H1 (cell line): ENCODE results near the gene DRGX. TPM values are rescaled to one million over a fixed set of nuclear protein-coding genes. Genes with fewer than 3 reads are reported as not detected.

Source experiments
- CTCF ChIA-PET: fragments of 300-600 bp; sonication (Branson Sonifier 250); formaldehyde crosslinking; loops from one replicate; lab custom pipeline; 2021; ENCODE audit not compliant: partially characterized antibody; lab: Charles Lee
- POLR2A ChIA-PET: fragments of 300-600 bp; sonication (Branson Sonifier 250); formaldehyde crosslinking; loops from one replicate; lab custom pipeline; 2021; ENCODE audit warnings: inconsistent platforms; ENCODE audit not compliant: partially characterized antibody; lab: Charles Lee
- DNase-seq, 2 experiments: peaks; one replicate each; pipeline versions ENCODE4 v3.0.0 to v3.0.0-alpha.2; 2010 to 2022; ENCODE audit warnings: low spot score in 2 of 2, low read depth in 1 of 2, mixed read lengths in 1 of 2
- FAIRE-seq: peaks from 2 replicates; lab custom pipeline; 2011; peaks lifted over from hg19 to GRCh38; lab: Jason Lieb, UNC
- H2AFZ ChIP-seq: 2 replicates; pipeline ENCODE4 v1.8.1; 2012; ENCODE audit warnings: low read length, inconsistent platforms
- H2AK5ac ChIP-seq: 2 replicates; pipeline ENCODE4 v1.6.1; 2013; ENCODE audit warnings: low read depth, low read length
- H2BK120ac ChIP-seq: replicated peaks from 2 replicates; pipeline ENCODE3; 2013; ENCODE audit warnings: low read depth, low read length, inconsistent platforms
- H2BK12ac ChIP-seq: 2 replicates; pipeline ENCODE4 v1.6.1; 2013; ENCODE audit warnings: low read depth, low read length
- H2BK15ac ChIP-seq: 2 replicates; pipeline ENCODE4 v1.6.1; 2013; ENCODE audit warnings: low read length
- H2BK20ac ChIP-seq: 2 replicates; pipeline ENCODE4 v1.6.1; 2013; ENCODE audit warnings: low read length
- H2BK5ac ChIP-seq: 2 replicates; pipeline ENCODE4 v1.6.1; 2013; ENCODE audit warnings: low read depth, low read length
- H3K14ac ChIP-seq: 2 replicates; pipeline ENCODE4 v1.6.1; 2013; ENCODE audit warnings: inconsistent platforms; ENCODE audit not compliant: insufficient read length
- H3K18ac ChIP-seq: 2 replicates; pipeline ENCODE4 v1.6.1; 2013; ENCODE audit warnings: low read length; ENCODE audit errors: extremely low read depth
- H3K23ac ChIP-seq: 2 replicates; pipeline ENCODE4 v1.6.1; 2013; ENCODE audit warnings: inconsistent platforms; ENCODE audit not compliant: insufficient read length
- H3K23me2 ChIP-seq: 2 replicates; pipeline ENCODE4 v1.6.1; 2013; ENCODE audit warnings: low read depth, low read length
- H3K27ac ChIP-seq: 2 replicates; pipeline ENCODE4 v1.6.1; 2011; ENCODE audit warnings: low read depth, low read length, inconsistent platforms
- H3K27me3 ChIP-seq, 4 experiments: replicated peaks in 1 of 4; 1 replicate in 1 of 4; 2 replicates in 3 of 4; pipeline versions ENCODE4 v1.6.1 to v1.8.1; 2011 to 2013; ENCODE audit warnings: low read length in 3 of 4, mild to moderate bottlenecking in 3 of 4, inconsistent platforms in 2 of 4, mixed read lengths in 2 of 4, moderate library complexity in 1 of 4; ENCODE audit not compliant: control insufficient read depth in 3 of 4, insufficient read depth in 3 of 4; ENCODE audit errors: extremely low read depth in 1 of 4
- H3K36me3 ChIP-seq, 4 experiments: 2 replicates each; pipeline versions ENCODE4 v1.6.1 to v1.8.1; 2011 to 2013; ENCODE audit warnings: mild to moderate bottlenecking in 4 of 4, low read length in 3 of 4, moderate library complexity in 2 of 4, control low read depth in 1 of 4, inconsistent platforms in 1 of 4; ENCODE audit not compliant: insufficient read depth in 4 of 4, control insufficient read depth in 2 of 4
- H3K4ac ChIP-seq: replicated peaks from 2 replicates; pipeline ENCODE3; 2013; ENCODE audit warnings: low read length, low read depth, mixed read lengths, inconsistent platforms; ENCODE audit not compliant: insufficient read length
- H3K4me1 ChIP-seq, 4 experiments: replicated peaks in 1 of 4; 1 replicate in 1 of 4; 2 replicates in 3 of 4; pipeline versions ENCODE4 v1.6.1 to v1.8.1; 2011 to 2013; ENCODE audit warnings: low read length in 3 of 4, inconsistent platforms in 2 of 4, mixed read lengths in 1 of 4; ENCODE audit not compliant: insufficient read depth in 4 of 4, control insufficient read depth in 3 of 4
- H3K4me2 ChIP-seq, 2 experiments: 2 replicates each; pipeline versions ENCODE4 v1.6.1 to v1.8.1; 2011 to 2013; ENCODE audit warnings: low read depth in 2 of 2, low read length in 2 of 2, control low read depth in 1 of 2, inconsistent platforms in 1 of 2, mild to moderate bottlenecking in 1 of 2; ENCODE audit not compliant: insufficient read depth in 1 of 2
- H3K4me3 ChIP-seq, 4 experiments: fragments of 200-600, 300-600 bp in 1 of 4; sonication (generic), shearing (Covaris generic), sonication (Bioruptor Twin) in 1 of 4; 2 replicates each; pipeline versions ENCODE4 v1.5.1 to v1.8.1; 2011 to 2016; ENCODE audit warnings: low read length in 4 of 4, low read depth in 3 of 4, control low read depth in 2 of 4, inconsistent platforms in 2 of 4, mild to moderate bottlenecking in 2 of 4, mixed read lengths in 1 of 4, moderate library complexity in 1 of 4; ENCODE audit not compliant: insufficient read depth in 2 of 4; ENCODE audit errors: extremely low read depth in 1 of 4
- H3K56ac ChIP-seq: replicated peaks from 2 replicates; pipeline ENCODE3; 2013; ENCODE audit warnings: low read depth, mild to moderate bottlenecking, mixed read lengths, low read length, inconsistent platforms; ENCODE audit not compliant: insufficient read length
- H3K79me1 ChIP-seq: 2 replicates; pipeline ENCODE4 v1.6.1; 2013; ENCODE audit warnings: low read depth, low read length, control low read depth
- H3K79me2 ChIP-seq, 2 experiments: 2 replicates each; pipeline versions ENCODE4 v1.6.1 to v1.8.1; 2012 to 2013; ENCODE audit warnings: low read length in 2 of 2, mild to moderate bottlenecking in 2 of 2, inconsistent platforms in 1 of 2; ENCODE audit not compliant: insufficient read depth in 2 of 2, control insufficient read depth in 1 of 2
- H3K9ac ChIP-seq, 4 experiments: replicated peaks in 1 of 4; 1 replicate in 1 of 4; 2 replicates in 3 of 4; pipeline versions ENCODE4 v1.6.1 to v1.8.1; 2011 to 2013; ENCODE audit warnings: low read depth in 3 of 4, low read length in 3 of 4, control low read depth in 2 of 4, mild to moderate bottlenecking in 2 of 4, moderate library complexity in 2 of 4, inconsistent platforms in 1 of 4; ENCODE audit errors: extremely low read depth in 1 of 4
- H3K9me3 ChIP-seq, 2 experiments: 2 replicates each; pipeline versions ENCODE4 v1.6.1 to v1.8.1; 2012 to 2013; ENCODE audit warnings: mild to moderate bottlenecking in 2 of 2, moderate library complexity in 2 of 2, control low read depth in 1 of 2, inconsistent platforms in 1 of 2, low read depth in 1 of 2, low read length in 1 of 2, mixed read lengths in 1 of 2; ENCODE audit not compliant: insufficient read depth in 2 of 2
- H4K20me1 ChIP-seq, 2 experiments: replicated peaks in 1 of 2; 2 replicates each; pipeline versions ENCODE3 to v1.8.1; 2011 to 2013; ENCODE audit warnings: inconsistent platforms in 2 of 2, low read length in 2 of 2, mild to moderate bottlenecking in 1 of 2; ENCODE audit not compliant: insufficient read depth in 2 of 2, control insufficient read depth in 1 of 2
- H4K5ac ChIP-seq: 2 replicates; pipeline ENCODE4 v1.6.1; 2013; ENCODE audit warnings: low read length, low read depth, mixed read lengths, inconsistent platforms; ENCODE audit not compliant: insufficient read length
- H4K8ac ChIP-seq: 2 replicates; pipeline ENCODE4 v1.8.0; 2013; ENCODE audit warnings: mild to moderate bottlenecking, moderate library complexity, low read length, inconsistent platforms; ENCODE audit not compliant: insufficient read depth; ENCODE audit errors: extremely low read depth
- H4K91ac ChIP-seq: replicated peaks from 2 replicates; pipeline ENCODE3; 2013; ENCODE audit warnings: low read length, mixed read lengths, inconsistent platforms; ENCODE audit not compliant: insufficient read length
- ASH2L ChIP-seq: fragments of 200-600, 300-600 bp; sonication (generic); IDR thresholded peaks from one replicate; pipeline ENCODE4 v1.7.1; 2017; ENCODE audit warnings: low read length
- CBX5 ChIP-seq: fragments of 300-800, 300-1000 bp; sonication (generic); IDR thresholded peaks from 2 replicates; pipeline ENCODE4 v1.7.1; 2016; ENCODE audit warnings: antibody characterized with exemption, low read length, low read depth
- HDAC2 ChIP-seq, 2 experiments: fragments of 300-600 bp in 1 of 2; sonication (generic) in 1 of 2; IDR thresholded peaks; 2 replicates each; pipeline ENCODE4 v1.6.1; 2011 to 2012; ENCODE audit warnings: low read depth in 2 of 2, low read length in 2 of 2, mild to moderate bottlenecking in 2 of 2, moderate library complexity in 2 of 2, borderline replicate concordance in 1 of 2, inconsistent platforms in 1 of 2
- SRF ChIP-seq: IDR thresholded peaks from 2 replicates; pipeline ENCODE4 v1.6.1; 2011; ENCODE audit warnings: mild to moderate bottlenecking, low read depth, low read length, moderate library complexity
- YY1 ChIP-seq: IDR thresholded peaks from 2 replicates; pipeline ENCODE4 v1.6.1; 2011; ENCODE audit warnings: low read depth, mild to moderate bottlenecking, low read length
- WGBS, 2 experiments: shearing (Covaris generic) in 1 of 2; methylation state at CpG; one replicate each; pipeline versions ENCODE4 v1.1.6 to v1.1.7; 2013 to 2015; ENCODE audit warnings: low lambda C conversion rate in 2 of 2, mixed read lengths in 2 of 2, inconsistent platforms in 1 of 2, low coverage in 1 of 2, missing lambda C conversion rate in 1 of 2; ENCODE audit not compliant: insufficient replicate concordance in 2 of 2, insufficient coverage in 1 of 2, insufficient read length in 1 of 2; ENCODE audit errors: extremely low coverage in 1 of 2, missing lambda C conversion rate in 1 of 2; 5-methylcytosine and 5-hydroxymethylcytosine counted together
- polyA plus RNA-seq, 7 experiments: library from polyadenylated mRNA; depleted of rRNA in 3 of 7; stranded (reverse) in 5 of 7; unstranded in 2 of 7; fragments of >200 nt in 5 of 7; fragments of 200-250 nt in 2 of 7; gene quantifications; 1 replicate in 5 of 7; 2 replicates in 1 of 7; 4 replicates in 1 of 7; pipeline versions ENCODE4 v1.2.1 to v1.2.3, GENCODE V29; 2011 to 2013; ENCODE audit warnings: missing spikeins in 2 of 7, mixed read lengths in 2 of 7
- total RNA-seq: library from RNA; stranded (reverse); fragmentation: NEBNext Ultra II Directional; extraction: Animal tissue kit (Norgen Biotek cat#: 25700); gene quantifications from 2 replicates; pipeline ENCODE4 v1.2.1, GENCODE V29; 2021

Gene DRGX
- total and polyA plus RNA-seq, 2 of the 8 experiments (the other 6 are each of a cell fraction or from before 2014, with no cell fraction given), result not detected

DNA sequence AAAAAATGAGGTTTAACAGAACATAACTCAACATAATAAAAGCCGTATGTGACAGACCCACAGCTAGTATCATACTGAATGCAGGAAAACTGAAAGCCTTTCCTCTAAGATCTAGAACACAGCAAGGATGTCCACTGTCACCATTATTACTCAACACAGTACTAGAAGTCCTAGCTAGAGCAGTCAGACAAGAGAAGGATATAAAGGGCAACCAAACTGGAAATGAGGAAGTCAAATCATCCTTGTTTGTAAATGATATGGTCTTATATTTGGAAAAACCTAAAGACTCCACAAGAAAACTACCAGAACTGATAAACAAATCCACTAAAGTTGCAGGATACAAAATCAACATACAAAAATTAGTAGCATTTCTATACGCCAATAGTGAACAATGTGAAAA, 51.0 kb downstream of the DRGX start:
- no peak overlapping the region for H2BK12ac ChIP-seq
- no peak overlapping the region for H2AFZ ChIP-seq
- H3K36me3 ChIP-seq, result no peaks in the 10 kb centered on the region
- H3K27me3 ChIP-seq, result no peaks in the 10 kb centered on the region
- no peak overlapping the region for H3K4ac ChIP-seq
- WGBS, 2 experiments, result 50% methylated on average over 2 of the region's 2 CpGs; no CpG with 5 or more reads in 1 of the 2 experiments
- no peak overlapping the region for H3K56ac ChIP-seq
- no peak for FAIRE-seq
- H2BK15ac ChIP-seq, result no peak overlapping the region
- no peaks in the 10 kb centered on the region for H3K79me1 ChIP-seq
- H2BK120ac ChIP-seq, result no peak overlapping the region
- no peaks in the 10 kb centered on the region for H3K79me2 ChIP-seq
- H2BK20ac ChIP-seq, result no peak overlapping the region
- H3K18ac ChIP-seq, result no peak overlapping the region
- H3K23me2 ChIP-seq, result no peaks in the 10 kb centered on the region
- TF ChIP-seq HDAC2 (IDR thresholded peaks at IDR 0.05; ENCODE audit: borderline replicate concordance in 1 of 2, low read depth in 2 of 2, low read length in 2 of 2) (no peak), SRF (no peak), ASH2L (no peak), YY1 (no peak), CBX5 (no peak)
- H3K4me2 ChIP-seq, result no peak overlapping the region
- no peak overlapping the region for H2BK5ac ChIP-seq
- POLR2A ChIA-PET, result no interaction called here
- no peak overlapping the region for H4K5ac ChIP-seq
- H3K14ac ChIP-seq, result no peak overlapping the region
- no peak overlapping the region for H2AK5ac ChIP-seq
- no peaks in the 10 kb centered on the region for H4K20me1 ChIP-seq
- no peak overlapping the region for H3K23ac ChIP-seq
- H3K4me3 ChIP-seq, result no peak overlapping the region
- H3K9me3 ChIP-seq, result no peaks in the 10 kb centered on the region
- no peaks in the 10 kb centered on the region for H3K4me1 ChIP-seq
- CTCF ChIA-PET, result no interaction called here
- no peak for DNase-seq
- H4K8ac ChIP-seq, result no peak overlapping the region
- H3K9ac ChIP-seq, result no peak overlapping the region
- no peak overlapping the region for H3K27ac ChIP-seq
- no peak overlapping the region for H4K91ac ChIP-seq
